CD14-positive monocyte (primary cell): Measurements from ENCODE around the gene OSBP2. TPM values are rescaled to one million over a fixed set of nuclear protein-coding genes. Genes with fewer than 3 reads are reported as not detected.

Experiments
- DNase-seq, 3 donors: peaks; one replicate each; pipeline ENCODE4 v3.0.0-alpha.2; 2011 to 2022
- H2AFZ ChIP-seq: 2 replicates; pipeline ENCODE4 v1.6.0; 2012; ENCODE audit warnings: mild to moderate bottlenecking, low read depth, low read length, inconsistent platforms; ENCODE audit not compliant: insufficient read depth, poor library complexity, severe bottlenecking
- H3K27ac ChIP-seq, 2 donors: 1 replicate in 1 of 2; 2 replicates in 1 of 2; pipeline ENCODE4 v1.5.1; 2012 to 2013; ENCODE audit warnings: low read length in 2 of 2, control low read depth in 1 of 2, inconsistent platforms in 1 of 2, low read depth in 1 of 2, mild to moderate bottlenecking in 1 of 2
- H3K27me3 ChIP-seq, 2 donors: one replicate each; pipeline versions ENCODE4 v1.6.0 to v1.6.1; 2011 to 2013; ENCODE audit warnings: low read length in 2 of 2; ENCODE audit not compliant: control insufficient read depth in 2 of 2, insufficient read depth in 2 of 2
- H3K36me3 ChIP-seq, 2 donors: replicated peaks in 1 of 2; 1 replicate in 1 of 2; 2 replicates in 1 of 2; pipeline versions ENCODE4 v1.5.1 to v1.6.1; 2012 to 2013; ENCODE audit warnings: low read length in 2 of 2, control low read depth in 1 of 2, inconsistent platforms in 1 of 2, mild to moderate bottlenecking in 1 of 2; ENCODE audit not compliant: insufficient read depth in 2 of 2, control insufficient read depth in 1 of 2
- H3K4me1 ChIP-seq, 2 donors: 1 replicate in 1 of 2; 2 replicates in 1 of 2; pipeline versions ENCODE4 v1.5.1 to v1.6.1; 2012 to 2013; ENCODE audit warnings: low read length in 2 of 2, control low read depth in 1 of 2, inconsistent platforms in 1 of 2, mild to moderate bottlenecking in 1 of 2, moderate library complexity in 1 of 2; ENCODE audit not compliant: insufficient read depth in 2 of 2, control insufficient read depth in 1 of 2
- H3K4me2 ChIP-seq: replicated peaks from 2 replicates; pipeline ENCODE3; 2012; ENCODE audit warnings: low read length, moderate library complexity, mild to moderate bottlenecking; ENCODE audit not compliant: poor library complexity, severe bottlenecking; ENCODE audit errors: extremely low read depth
- H3K4me3 ChIP-seq, 3 experiments: fragments of 200-600 bp in 1 of 3; sonication (generic) in 1 of 3; replicated peaks in 1 of 3; 1 replicate in 2 of 3; 2 replicates in 1 of 3; pipeline ENCODE4 v1.5.1; 2011 to 2013; ENCODE audit warnings: low read length in 3 of 3, mild to moderate bottlenecking in 3 of 3, control low read depth in 2 of 3, low read depth in 2 of 3, inconsistent platforms in 1 of 3, moderate library complexity in 1 of 3
- H3K79me2 ChIP-seq: 2 replicates; pipeline ENCODE4 v1.6.0; 2012; ENCODE audit warnings: mild to moderate bottlenecking, control low read depth, inconsistent platforms, low read length, moderate library complexity; ENCODE audit not compliant: insufficient read depth
- H3K9ac ChIP-seq: 2 replicates; pipeline ENCODE4 v1.6.0; 2017; ENCODE audit warnings: low read length, mild to moderate bottlenecking; ENCODE audit not compliant: insufficient read depth, poor library complexity, severe bottlenecking
- H3K9me3 ChIP-seq, 2 donors: replicated peaks in 1 of 2; 1 replicate in 1 of 2; 2 replicates in 1 of 2; pipeline versions ENCODE4 v1.5.1 to v1.6.1; 2012 to 2013; ENCODE audit warnings: low read length in 2 of 2, control low read depth in 1 of 2; ENCODE audit not compliant: control insufficient read depth in 1 of 2, insufficient read depth in 1 of 2
- H4K20me1 ChIP-seq: 2 replicates; pipeline ENCODE4 v1.6.0; 2012; ENCODE audit warnings: mild to moderate bottlenecking, low read length, control low read depth, moderate library complexity; ENCODE audit not compliant: insufficient read depth
- H3K27ac Mint-ChIP-seq, 7 donors: one replicate each; pipeline ENCODE4 v1.8.0; 2020; ENCODE audit warnings: mild to moderate bottlenecking in 7 of 7, mixed read lengths in 7 of 7, moderate library complexity in 6 of 7, inconsistent platforms in 2 of 7
- H3K27me3 Mint-ChIP-seq, 3 donors: one replicate each; pipeline ENCODE4 v1.8.0; 2021 to 2022; ENCODE audit warnings: low read depth in 3 of 3, mild to moderate bottlenecking in 3 of 3, mixed read lengths in 3 of 3, moderate library complexity in 3 of 3, inconsistent platforms in 1 of 3
- H3K36me3 Mint-ChIP-seq, 2 donors: one replicate each; pipeline ENCODE4 v1.8.0; 2020; ENCODE audit warnings: mixed read lengths in 2 of 2, inconsistent platforms in 1 of 2, mild to moderate bottlenecking in 1 of 2
- H3K4me1 Mint-ChIP-seq: one replicate; pipeline ENCODE4 v1.8.0; 2020; ENCODE audit warnings: mild to moderate bottlenecking, mixed read lengths
- H3K4me3 Mint-ChIP-seq, 2 donors: one replicate each; pipeline ENCODE4 v1.8.0; 2020; ENCODE audit warnings: mild to moderate bottlenecking in 2 of 2, mixed read lengths in 2 of 2, moderate library complexity in 1 of 2
- H3K9me3 Mint-ChIP-seq, 7 donors: one replicate each; pipeline ENCODE4 v1.8.0; 2020 to 2022; ENCODE audit warnings: mixed read lengths in 7 of 7, mild to moderate bottlenecking in 6 of 7, moderate library complexity in 6 of 7, inconsistent platforms in 2 of 7
- WGBS: methylation state at CpG from one replicate; pipeline ENCODE4 v1.1.5; 2013; ENCODE audit warnings: missing lambda C conversion rate; ENCODE audit not compliant: insufficient coverage; 5-methylcytosine and 5-hydroxymethylcytosine counted together
- intact Hi-C, 2 donors: fragments of 100-400 bp; cut with micrococcal nuclease; formaldehyde crosslinking; loops; one replicate each; pipeline versions ENCODE4 v1.15.0 to v1.15.1; 2023
- polyA plus RNA-seq, 3 donors: library from polyadenylated mRNA; depleted of rRNA in 1 of 3; unstranded in 2 of 3; stranded (reverse) in 1 of 3; fragments of 300-500 nt in 2 of 3; fragments of >200 nt in 1 of 3; fragmentation: Illumina TruSeq in 2 of 3; gene quantifications; 1 replicate in 2 of 3; 2 replicates in 1 of 3; pipeline ENCODE4 v1.2.3, GENCODE V29; 2012 to 2021
- TF ChIP-seq, protein P1 (sequence below): fragments of 200-600 bp; IDR thresholded peaks from one replicate; pipeline ENCODE4 v1.8.0; 2022; ENCODE audit warnings: antibody characterized with exemption, mild to moderate bottlenecking

Gene OSBP2
- polyA plus RNA-seq, 3 donors: 0.21 to 0.54 TPM; not detected in 1

DNA sequence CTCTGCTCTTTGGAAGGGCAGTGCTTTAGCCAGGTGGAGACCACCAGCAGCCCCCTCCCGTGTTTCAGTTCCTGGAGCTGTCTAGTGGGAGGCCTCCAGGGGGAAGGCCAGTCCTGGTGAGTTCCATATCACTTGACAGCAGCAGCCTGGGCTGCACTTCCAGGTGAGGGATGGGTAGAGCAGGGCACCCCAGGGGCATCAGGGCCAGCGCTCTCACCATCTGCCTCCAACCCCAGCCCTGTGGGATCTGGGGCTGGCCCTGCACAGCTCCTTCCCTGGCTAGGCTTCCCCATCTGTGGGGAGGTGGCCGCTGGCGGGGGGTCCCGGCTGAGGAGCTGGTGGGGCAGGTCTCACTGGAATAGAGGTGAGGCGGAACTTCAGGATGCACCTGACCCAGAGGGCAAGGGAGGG is 213.4 kb downstream of the OSBP2 start:
- peaks cover 0 to 1% (median 1%) of the 10 kb centered on the region in 3 donors for H3K27me3 Mint-ChIP-seq
- H3K36me3 Mint-ChIP-seq: peaks cover 12 to 23% of the 10 kb centered on the region in 2 donors
- Histone ChIP-seq H3K9ac (no peak overlapping the region), H3K79me2 (no peaks in the 10 kb centered on the region), H3K27ac (no peak overlapping the region), H3K9me3 (peaks cover 0 to 1% of the 10 kb centered on the region in 2 donors), H3K36me3 (peaks cover 0 to 21% of the 10 kb centered on the region in 2 donors), H4K20me1 (no peaks in the 10 kb centered on the region), H2AFZ (no peak overlapping the region), H3K4me3 (no peak overlapping the region), H3K4me1 (no peaks in the 10 kb centered on the region), H3K4me2 (no peak overlapping the region), H3K27me3 (no peaks in the 10 kb centered on the region)
- TF ChIP-seq, protein P1, sequence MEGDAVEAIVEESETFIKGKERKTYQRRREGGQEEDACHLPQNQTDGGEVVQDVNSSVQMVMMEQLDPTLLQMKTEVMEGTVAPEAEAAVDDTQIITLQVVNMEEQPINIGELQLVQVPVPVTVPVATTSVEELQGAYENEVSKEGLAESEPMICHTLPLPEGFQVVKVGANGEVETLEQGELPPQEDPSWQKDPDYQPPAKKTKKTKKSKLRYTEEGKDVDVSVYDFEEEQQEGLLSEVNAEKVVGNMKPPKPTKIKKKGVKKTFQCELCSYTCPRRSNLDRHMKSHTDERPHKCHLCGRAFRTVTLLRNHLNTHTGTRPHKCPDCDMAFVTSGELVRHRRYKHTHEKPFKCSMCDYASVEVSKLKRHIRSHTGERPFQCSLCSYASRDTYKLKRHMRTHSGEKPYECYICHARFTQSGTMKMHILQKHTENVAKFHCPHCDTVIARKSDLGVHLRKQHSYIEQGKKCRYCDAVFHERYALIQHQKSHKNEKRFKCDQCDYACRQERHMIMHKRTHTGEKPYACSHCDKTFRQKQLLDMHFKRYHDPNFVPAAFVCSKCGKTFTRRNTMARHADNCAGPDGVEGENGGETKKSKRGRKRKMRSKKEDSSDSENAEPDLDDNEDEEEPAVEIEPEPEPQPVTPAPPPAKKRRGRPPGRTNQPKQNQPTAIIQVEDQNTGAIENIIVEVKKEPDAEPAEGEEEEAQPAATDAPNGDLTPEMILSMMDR: no peak
- intact Hi-C loops: no loop called here
- no peak overlapping the region for H3K4me3 Mint-ChIP-seq
- no peak overlapping the region for H3K27ac Mint-ChIP-seq
- DNase-seq: no peak
- H3K9me3 Mint-ChIP-seq: peaks cover 0 to 3% (median 2%) of the 10 kb centered on the region in 7 donors
- 94% methylated on average over 5 of the region's 6 CpGs for WGBS
- H3K4me1 Mint-ChIP-seq: peaks cover 2% of the 10 kb centered on the region

DNA sequence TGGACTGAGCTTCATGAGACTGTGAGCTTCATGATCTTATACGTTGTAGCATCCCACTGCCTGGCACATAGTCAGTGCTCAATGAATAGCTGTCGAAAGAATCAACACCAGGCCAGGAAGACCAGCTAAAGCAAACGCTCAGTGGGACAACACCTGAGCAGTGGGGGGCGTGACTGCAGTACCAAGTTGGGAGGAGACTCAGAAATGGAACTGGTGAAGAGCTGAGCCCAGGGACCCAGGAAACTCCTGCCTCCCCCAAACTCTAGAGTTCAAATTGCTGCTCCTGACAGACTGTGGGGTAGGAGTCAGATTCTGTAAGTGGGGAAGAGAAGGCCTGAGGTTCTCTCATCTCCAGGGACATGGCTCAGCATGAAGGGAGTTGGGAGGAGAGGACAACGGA is 214.6 kb downstream of the OSBP2 start:
- Histone ChIP-seq H3K4me1 (no peaks in the 10 kb centered on the region), H3K27ac (no peak overlapping the region), H3K4me3 (no peak overlapping the region), H3K4me2 (no peak overlapping the region), H3K79me2 (no peaks in the 10 kb centered on the region), H3K9ac (no peak overlapping the region), H2AFZ (no peak overlapping the region), H4K20me1 (no peaks in the 10 kb centered on the region), H3K36me3 (peaks cover 0 to 15% of the 10 kb centered on the region in 2 donors), H3K27me3 (no peaks in the 10 kb centered on the region), H3K9me3 (peaks cover 0 to 7% of the 10 kb centered on the region in 2 donors)
- Mint-ChIP-seq H3K36me3 (peaks cover 9 to 19% of the 10 kb centered on the region in 2 donors), H3K9me3 (peaks cover 2 to 15% (median 8%) of the 10 kb centered on the region in 7 donors), H3K4me3 (no peak overlapping the region), H3K27ac (peak overlapping the region in 1 of 7 donors; percentile 78), H3K4me1 (no peaks in the 10 kb centered on the region), H3K27me3 (peaks cover 1 to 5% (median 3%) of the 10 kb centered on the region in 3 donors)
- DNase-seq: no peak
- TF ChIP-seq, protein P1: no peak
- intact Hi-C loops: no loop called here
- 100% methylated on average over 4 of the region's 5 CpGs for whole genome bisulfite sequencing
